ENCODE data around the gene SCAND1.

SCAND1 gene

GRCh38 chr20:35909176-35909575, 45.1 kb downstream of the SCAND1 start:
- in situ Hi-C loops (cut with MboI; ENCODE audit: low sequenced_read_pairs), result no loop called here

DNA sequence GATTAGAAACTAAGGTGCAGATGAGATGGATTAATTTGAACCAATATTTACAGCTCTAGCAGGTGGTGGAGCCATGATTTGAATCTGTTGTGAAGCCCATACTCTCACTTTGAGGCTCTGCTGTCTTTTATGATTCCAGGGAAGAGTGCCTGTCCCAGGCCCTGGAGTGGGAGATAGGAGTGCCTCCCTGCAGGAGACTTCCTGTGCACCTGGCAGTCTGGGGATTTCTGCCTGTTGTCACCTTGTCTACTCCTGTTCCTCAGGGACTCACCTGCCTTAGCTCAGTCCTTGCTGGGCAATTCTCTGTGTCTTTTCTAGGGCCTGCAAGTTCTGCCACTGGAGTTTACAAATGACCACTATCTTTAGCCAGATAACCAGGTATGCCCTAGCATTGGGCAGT, 46.3 kb downstream of the SCAND1 start:
- in situ Hi-C loops (cut with MboI; ENCODE audit: low sequenced_read_pairs), result no loop called here

GRCh38 chr20:35907017-35907701, 47.1 kb downstream of the SCAND1 start:
- in situ Hi-C loops (cut with MboI; ENCODE audit: low sequenced_read_pairs), result no loop called here

DNA sequence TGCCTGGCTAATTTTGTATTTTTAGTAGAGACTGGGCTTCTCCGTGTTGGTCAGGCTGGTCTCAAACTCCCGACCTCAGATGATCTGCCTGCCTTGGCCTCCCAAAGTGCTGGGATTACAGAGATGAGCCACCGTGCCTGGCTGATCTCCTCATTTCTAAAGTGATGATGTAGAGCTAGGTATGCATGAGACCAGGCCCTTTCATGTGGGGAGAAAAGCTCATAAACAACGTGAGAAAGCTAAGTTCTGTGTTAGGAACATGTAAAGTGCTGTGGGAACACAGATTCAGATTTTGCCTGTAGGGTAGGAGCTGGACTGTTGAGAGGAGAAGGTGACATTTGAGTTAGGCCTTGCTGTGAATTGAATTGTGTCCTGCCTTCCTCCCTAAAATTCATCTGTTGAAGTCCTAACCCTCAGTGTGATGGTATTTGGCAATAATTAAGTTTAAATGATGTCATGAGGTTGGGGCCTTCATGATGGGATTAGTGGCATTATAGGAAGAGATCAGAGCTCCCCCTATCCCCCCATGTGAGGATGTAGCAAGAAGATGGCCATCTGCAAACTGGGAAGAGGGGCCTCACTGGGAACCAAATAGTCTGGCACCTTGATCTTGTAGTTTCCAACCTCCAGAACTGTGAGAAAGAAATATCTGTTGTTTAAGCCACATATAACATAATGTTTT, 49.2 kb downstream of the SCAND1 start:
- in situ Hi-C loops (cut with MboI; ENCODE audit: low sequenced_read_pairs), result no loop called here

DNA sequence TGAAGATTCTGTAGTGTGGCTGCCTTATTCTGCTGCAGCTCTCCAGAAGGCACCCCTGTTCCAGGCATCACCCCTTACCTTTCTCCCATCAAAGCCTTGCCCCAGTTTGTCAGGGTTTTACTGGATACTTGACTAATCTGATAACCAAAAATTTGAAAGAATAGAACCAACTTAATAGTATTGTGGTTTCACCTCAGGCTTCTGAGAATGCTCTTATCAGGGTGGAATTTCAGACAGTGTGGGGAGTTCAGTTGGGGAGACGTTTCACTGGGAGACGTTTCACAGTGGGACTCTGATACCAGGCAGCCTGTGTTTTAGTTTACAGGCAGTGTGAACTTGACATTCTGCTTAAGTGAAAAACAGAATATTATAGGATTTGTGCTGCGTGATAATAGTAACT, 50.5 kb downstream of the SCAND1 start:
- in situ Hi-C loops (cut with MboI; ENCODE audit: low sequenced_read_pairs), result no loop called here
